ENCODE results near the gene DCC.
"Not testable (repeated sequence)": the region's sequence is repeated elsewhere in the genome, so short reads cannot be mapped to it uniquely, and the experiment has no call there.

DCC gene

GRCh38 chr18:52343731-52344340, 3.8 kb downstream of the DCC start:
- DNase-seq: no peak
- in situ Hi-C loops (cut with HindIII; ENCODE audit: low pct_ligation_motif_present, low pct_unique_long_range_greater_than_20kb, low sequenced_read_pairs): no loop called here

GRCh38 chr18:52344881-52345280, 4.9 kb downstream of the DCC start:
- in situ Hi-C loops (cut with HindIII; ENCODE audit: low pct_ligation_motif_present, low pct_unique_long_range_greater_than_20kb, low sequenced_read_pairs): no loop called here
- no peak for DNase-seq

GRCh38 chr18:52345428-52345827, 5.4 kb downstream of the DCC start:
- in situ Hi-C loops (cut with HindIII; ENCODE audit: low pct_ligation_motif_present, low pct_unique_long_range_greater_than_20kb, low sequenced_read_pairs): no loop called here

GRCh38 chr18:52348209-52348608, 8.2 kb downstream of the DCC start:
- peak; percentile 31 for DNase-seq
- in situ Hi-C loops (cut with HindIII; ENCODE audit: low pct_ligation_motif_present, low pct_unique_long_range_greater_than_20kb, low sequenced_read_pairs): no loop called here

More at GRCh38 chr18:52345428-52345827, 5.4 kb downstream of the DCC start:
- no peak for DNase-seq

DNA sequence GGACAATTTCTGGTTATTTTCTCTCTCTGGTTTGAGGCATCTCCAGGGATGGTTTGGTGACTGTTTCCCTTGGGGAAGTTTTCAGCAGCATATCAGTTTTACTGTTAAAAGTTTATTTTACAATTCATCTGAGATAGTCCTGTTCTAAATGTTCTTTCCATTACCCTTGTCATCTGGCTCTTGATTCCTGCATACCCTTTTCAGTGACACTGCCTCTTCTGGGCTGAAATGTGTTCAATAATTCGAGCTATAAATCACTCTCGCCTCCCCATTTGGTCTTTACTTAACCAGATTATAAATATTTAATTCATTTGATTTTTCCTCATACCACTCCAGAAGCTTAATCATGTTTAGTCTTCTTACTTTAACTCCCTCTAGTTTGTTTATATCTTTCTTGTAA, 9.5 kb downstream of the DCC start:
- in situ Hi-C loops (cut with HindIII; ENCODE audit: low pct_ligation_motif_present, low pct_unique_long_range_greater_than_20kb, low sequenced_read_pairs): no loop called here
- no peak for DNase-seq

DNA sequence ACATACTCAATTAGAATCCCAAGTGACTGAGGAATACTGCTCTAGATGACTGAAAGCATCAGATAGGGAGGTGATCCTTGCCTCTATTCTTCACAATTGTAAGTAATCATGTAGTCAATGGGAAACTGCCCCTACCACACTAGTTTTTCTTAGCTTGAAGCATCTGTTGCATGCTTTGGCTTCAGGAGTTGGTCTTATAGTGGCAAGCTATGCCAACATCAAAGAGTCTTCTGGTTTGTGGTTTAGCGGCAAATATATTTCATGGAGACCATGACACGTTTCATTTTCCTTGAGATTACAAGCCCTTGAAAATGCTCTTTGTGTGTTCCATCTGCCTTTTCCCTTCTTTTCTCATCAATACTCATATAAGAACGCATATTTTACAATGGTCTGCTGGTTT, 12.9 kb downstream of the DCC start:
- in situ Hi-C loops (cut with HindIII; ENCODE audit: low pct_ligation_motif_present, low pct_unique_long_range_greater_than_20kb, low sequenced_read_pairs): no loop called here
- no peak for DNase-seq

DNA sequence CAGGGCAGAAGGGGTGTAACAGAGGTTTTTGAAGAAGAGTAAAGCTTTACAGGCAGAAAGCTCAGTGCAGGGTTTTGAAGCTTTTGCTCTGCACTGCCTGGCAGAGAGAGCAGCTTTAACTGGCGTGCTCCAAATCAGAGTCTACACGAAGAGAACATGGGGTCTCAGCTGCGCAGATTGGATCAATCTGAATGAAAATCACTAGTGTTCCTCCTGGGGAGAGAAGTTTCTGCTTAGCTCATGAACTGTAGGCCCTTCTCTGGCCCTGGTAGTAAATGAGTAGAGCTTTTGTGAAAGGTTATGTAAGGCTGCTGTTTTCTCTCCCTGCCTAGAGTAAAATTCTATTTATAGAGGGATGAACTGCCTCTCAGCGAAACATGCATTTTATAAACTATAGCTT, 13.6 kb downstream of the DCC start:
- in situ Hi-C loops (cut with HindIII; ENCODE audit: low pct_ligation_motif_present, low pct_unique_long_range_greater_than_20kb, low sequenced_read_pairs): no loop called here
- no peak for DNase-seq

- no peak for DNase-seq
- in situ Hi-C loops (cut with HindIII; ENCODE audit: low pct_ligation_motif_present, low pct_unique_long_range_greater_than_20kb, low sequenced_read_pairs): no loop called here
Measured at GRCh38 chr18:52363861-52364260, 23.9 kb downstream of the DCC start.

- DNase-seq; in situ Hi-C loops (cut with HindIII; ENCODE audit: low pct_ligation_motif_present, low pct_unique_long_range_greater_than_20kb, low sequenced_read_pairs): not testable (repeated sequence)
Measured at GRCh38 chr18:52366851-52367250, 26.9 kb downstream of the DCC start.

DNA sequence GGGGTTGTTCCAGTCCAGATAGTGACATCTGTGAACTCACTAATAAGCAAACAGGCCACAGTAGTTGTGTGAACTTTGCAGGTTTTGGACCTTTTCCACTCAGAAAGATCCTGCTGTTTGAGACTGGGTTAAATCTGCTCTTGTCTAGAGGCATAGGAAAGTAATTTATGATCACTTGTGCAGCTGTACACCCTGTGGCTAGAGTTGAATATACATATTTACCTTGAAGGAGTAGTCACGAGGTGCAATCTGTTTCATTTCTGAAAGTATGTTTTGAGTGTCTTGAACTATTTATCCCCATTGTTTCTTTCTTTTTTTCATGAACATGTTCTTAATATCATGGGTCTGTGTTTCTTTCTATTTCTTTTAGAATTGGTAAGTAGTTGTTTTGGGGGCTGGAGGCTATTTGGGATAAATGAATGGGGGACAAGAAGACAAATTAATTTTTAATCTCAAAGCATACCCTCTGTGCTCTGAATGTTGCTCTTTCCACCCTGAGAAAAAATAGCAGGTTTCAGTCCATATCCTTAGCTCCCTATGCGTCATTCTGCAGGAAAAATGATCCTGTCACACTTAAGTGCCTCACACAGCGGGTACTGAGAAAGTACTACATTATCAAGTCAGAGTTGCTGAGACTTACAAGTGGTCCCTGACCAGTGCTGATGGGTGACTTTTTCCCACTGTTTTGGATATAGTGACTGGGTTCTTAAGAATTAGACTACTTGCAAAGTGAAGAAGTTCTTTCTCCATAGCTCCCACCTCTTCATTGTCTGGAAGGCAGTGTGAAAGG, 28.2 kb downstream of the DCC start:
- in situ Hi-C loops (cut with HindIII; ENCODE audit: low pct_ligation_motif_present, low pct_unique_long_range_greater_than_20kb, low sequenced_read_pairs): no loop called here
- no peak for DNase-seq

DNA sequence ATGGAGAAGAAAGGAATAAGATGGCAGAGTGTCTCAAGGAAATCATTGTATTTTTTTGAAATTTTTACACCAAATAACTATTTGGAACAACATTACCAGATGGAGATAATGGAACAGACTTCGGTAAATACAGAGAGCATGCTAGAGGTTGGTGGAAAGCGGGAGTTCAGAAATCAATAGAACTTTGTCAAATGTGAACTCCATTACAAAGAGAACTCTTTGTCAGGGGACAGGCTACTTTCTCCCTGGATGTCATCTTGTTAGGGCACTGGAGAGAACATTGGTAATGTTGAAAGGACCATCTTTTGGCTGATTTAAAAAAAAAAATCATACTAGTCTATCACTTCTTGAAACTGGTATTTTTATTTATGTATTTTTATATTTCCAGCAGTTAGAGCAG, 30.8 kb downstream of the DCC start:
- DNase-seq: no peak
- in situ Hi-C loops (cut with HindIII; ENCODE audit: low pct_ligation_motif_present, low pct_unique_long_range_greater_than_20kb, low sequenced_read_pairs): no loop called here

DNA sequence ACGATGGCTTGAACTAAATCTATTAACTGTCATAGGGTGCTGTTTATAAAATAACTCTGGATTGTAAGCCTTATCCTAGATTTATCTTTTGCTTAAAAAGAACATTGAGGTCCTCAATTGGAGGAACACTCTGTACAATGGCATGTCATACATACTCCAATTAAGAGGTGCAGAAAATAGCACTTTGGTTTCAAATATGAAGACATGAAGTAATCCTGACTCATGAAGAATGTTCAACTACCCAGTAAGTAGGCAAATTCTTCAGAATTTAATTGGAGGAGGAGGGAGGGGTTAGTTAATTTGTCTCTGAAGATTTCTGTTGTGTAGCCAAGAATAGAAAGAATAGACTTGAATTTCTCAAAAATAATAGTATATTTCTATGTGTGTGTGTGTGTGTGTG, 36.1 kb downstream of the DCC start:
- no peak for DNase-seq
- in situ Hi-C loops (cut with HindIII; ENCODE audit: low pct_ligation_motif_present, low pct_unique_long_range_greater_than_20kb, low sequenced_read_pairs): no loop called here

DNA sequence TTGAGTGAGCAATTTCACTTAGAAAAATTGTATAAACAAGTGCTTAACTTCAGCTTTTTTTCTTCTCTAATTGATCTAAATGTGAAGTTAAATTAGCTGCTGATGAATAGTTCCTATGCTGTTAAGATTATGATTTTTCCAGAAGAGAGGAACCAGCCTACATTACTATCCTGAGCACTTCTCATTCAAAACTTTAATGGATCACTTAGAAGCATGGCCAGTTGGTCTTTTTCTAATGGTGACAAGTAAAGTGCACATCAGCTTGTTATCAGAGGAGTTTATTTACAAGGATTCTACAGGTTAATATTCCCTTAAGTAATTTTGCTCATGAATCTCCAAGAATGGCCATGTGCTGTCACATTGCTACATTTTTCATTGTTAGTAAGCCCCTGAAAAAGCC, 37.1 kb downstream of the DCC start:
- no peak for DNase-seq
- in situ Hi-C loops (cut with HindIII; ENCODE audit: low pct_ligation_motif_present, low pct_unique_long_range_greater_than_20kb, low sequenced_read_pairs): no loop called here

- DNase-seq: no peak
- in situ Hi-C loops (cut with HindIII; ENCODE audit: low pct_ligation_motif_present, low pct_unique_long_range_greater_than_20kb, low sequenced_read_pairs): no loop called here
Measured at GRCh38 chr18:52386306-52386705, 46.3 kb downstream of the DCC start.

DNA sequence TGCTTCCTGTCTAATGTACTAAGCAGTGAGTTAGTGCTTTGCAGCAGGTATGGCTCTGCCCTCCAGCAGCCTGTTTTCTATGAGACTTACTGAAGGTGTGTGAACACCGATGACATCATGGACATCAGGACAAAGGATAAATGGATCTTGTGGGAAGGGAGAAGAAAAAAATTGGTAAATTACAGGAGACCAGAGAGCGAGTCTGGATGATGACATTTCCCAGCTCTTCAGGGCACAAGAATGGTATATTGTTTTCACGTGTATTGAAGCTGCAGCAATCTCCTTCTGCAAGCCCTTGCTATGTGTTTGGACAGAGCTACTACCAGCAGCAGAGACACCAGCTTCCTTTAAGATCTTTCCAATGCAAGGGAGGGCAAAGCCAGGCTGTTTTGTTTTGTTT, 47.2 kb downstream of the DCC start:
- DNase-seq: no peak
- in situ Hi-C loops (cut with HindIII; ENCODE audit: low pct_ligation_motif_present, low pct_unique_long_range_greater_than_20kb, low sequenced_read_pairs): no loop called here

- DNase-seq: no peak
Measured at GRCh38 chr18:52391810-52392559, 52.0 kb downstream of the DCC start.

DNA sequence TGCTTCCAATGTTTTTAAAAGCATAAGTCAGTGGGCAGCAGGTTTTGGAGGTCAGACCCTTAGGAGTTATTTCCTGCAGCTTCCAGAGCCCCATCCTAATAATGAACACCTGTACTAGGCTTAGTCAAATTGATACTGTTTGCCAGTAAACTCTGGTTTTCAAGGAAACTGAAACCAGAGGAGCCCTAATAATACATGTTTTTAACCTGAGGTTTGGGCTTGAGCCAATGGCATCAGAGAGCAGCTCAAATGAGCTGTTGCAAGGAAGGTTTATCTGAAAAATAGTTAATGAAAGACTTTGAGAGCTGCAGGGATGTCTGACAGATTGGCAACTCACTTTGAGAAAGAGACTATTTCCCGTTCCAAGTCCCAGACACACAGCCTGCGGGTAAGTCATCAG, 54.6 kb downstream of the DCC start:
- DNase-seq: no peak
- in situ Hi-C loops (cut with HindIII; ENCODE audit: low pct_ligation_motif_present, low pct_unique_long_range_greater_than_20kb, low sequenced_read_pairs): no loop called here

More at GRCh38 chr18:52391810-52392559, 52.0 kb downstream of the DCC start:
- in situ Hi-C loops (cut with HindIII; ENCODE audit: low pct_ligation_motif_present, low pct_unique_long_range_greater_than_20kb, low sequenced_read_pairs): no loop called here

DNA sequence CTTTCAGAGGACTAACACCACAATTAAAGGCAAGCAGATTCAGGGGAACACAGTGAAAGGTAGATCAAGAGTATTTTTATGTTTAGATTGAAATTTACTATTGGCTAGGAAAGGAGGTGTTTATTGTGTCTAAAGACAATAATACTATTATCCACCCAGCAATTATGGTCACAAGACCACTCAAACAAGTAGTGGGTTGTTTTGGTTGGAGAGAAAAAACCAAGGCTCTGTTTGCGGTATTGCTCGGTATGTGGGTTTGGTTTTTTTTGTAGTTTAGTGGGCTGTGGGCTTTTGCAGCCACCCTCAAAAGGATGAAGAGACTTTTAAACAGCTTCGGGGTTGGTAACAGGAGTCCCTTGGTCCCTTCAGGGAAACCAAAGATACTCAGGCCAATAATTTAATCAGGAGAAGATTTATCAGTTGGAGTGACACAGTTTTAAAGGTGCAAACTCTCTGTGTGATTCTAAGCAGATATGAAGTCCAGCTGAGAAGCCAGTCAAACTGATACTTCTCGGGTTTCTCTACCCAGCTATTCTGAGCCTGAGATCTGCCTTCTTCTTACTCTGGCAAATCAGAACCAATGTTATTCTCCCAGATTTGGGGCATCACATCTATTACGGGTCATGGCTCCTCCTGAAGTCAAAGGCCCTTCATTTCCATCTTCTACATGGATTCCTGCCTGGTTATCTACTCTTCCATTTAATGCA, 55.3 kb downstream of the DCC start:
- in situ Hi-C loops (cut with HindIII; ENCODE audit: low pct_ligation_motif_present, low pct_unique_long_range_greater_than_20kb, low sequenced_read_pairs): no loop called here

GRCh38 chr18:52401236-52401635, 61.2 kb downstream of the DCC start:
- in situ Hi-C loops (cut with HindIII; ENCODE audit: low pct_ligation_motif_present, low pct_unique_long_range_greater_than_20kb, low sequenced_read_pairs): no loop called here
- DNase-seq: no peak

More for the DNA sequence above, 55.3 kb downstream of the DCC start:
- no peak for DNase-seq

Data from ACHN (cell line).